VCaP (cell line): ENCODE results near the gene DDX49.

Source experiments
- H3K27ac ChIP-seq: fragments of 450-650 bp; 2 replicates; pipeline ENCODE4 v1.5.1; 2017
- TF ChIP-seq, protein P1 (sequence below): fragments of 450-650 bp; conservative IDR thresholded peaks from 2 replicates; pipeline ENCODE4 v1.5.1; 2017; ENCODE audit warnings: mild to moderate bottlenecking, moderate library complexity

Gene DDX49

DNA sequence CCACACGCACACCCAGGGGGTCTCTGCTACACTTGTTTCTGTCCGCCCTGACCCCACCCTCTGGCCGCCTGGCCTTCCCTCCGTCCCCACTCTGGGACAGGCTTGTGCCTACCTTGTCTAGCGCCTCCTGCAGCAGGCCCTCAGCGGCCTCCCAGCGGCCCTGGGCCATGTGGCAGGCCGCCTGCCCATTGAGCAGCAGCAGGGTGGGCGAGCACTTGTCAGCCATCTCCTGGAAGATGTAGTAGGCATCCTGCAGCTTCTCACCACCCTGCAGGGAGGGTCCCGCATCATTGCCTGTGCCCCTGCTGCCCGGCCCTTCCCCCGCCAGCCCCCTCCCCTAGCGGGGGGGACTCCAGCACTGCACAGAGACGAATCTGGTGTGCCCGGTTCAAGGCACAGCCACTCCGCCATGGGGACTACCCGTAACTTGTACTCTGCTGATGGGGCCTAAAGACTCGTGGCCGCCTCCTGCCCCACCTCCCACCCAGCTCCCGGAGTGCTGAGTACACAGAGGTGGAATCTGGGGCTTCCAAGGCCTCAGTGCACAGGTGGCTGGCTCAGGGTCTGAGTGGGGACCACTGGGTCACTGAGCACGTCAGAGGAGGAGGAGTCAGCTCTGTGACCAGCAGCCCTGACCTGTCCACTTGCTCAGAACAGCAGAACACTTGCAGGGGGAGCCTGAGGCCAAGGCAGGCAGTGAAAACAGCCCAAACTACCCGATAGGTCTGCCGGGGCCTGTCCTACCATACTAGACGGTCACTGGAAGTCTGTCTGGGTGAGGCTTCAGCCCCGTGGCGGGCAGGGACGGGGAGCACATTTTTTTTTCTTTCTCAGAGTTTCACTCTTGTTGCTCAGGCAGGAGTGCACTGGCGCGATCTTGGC lies 16.1 kb upstream of the DDX49 start:
- TF ChIP-seq, protein P1, sequence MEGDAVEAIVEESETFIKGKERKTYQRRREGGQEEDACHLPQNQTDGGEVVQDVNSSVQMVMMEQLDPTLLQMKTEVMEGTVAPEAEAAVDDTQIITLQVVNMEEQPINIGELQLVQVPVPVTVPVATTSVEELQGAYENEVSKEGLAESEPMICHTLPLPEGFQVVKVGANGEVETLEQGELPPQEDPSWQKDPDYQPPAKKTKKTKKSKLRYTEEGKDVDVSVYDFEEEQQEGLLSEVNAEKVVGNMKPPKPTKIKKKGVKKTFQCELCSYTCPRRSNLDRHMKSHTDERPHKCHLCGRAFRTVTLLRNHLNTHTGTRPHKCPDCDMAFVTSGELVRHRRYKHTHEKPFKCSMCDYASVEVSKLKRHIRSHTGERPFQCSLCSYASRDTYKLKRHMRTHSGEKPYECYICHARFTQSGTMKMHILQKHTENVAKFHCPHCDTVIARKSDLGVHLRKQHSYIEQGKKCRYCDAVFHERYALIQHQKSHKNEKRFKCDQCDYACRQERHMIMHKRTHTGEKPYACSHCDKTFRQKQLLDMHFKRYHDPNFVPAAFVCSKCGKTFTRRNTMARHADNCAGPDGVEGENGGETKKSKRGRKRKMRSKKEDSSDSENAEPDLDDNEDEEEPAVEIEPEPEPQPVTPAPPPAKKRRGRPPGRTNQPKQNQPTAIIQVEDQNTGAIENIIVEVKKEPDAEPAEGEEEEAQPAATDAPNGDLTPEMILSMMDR = no peak
- H3K27ac ChIP-seq = no peak overlapping the region

DNA sequence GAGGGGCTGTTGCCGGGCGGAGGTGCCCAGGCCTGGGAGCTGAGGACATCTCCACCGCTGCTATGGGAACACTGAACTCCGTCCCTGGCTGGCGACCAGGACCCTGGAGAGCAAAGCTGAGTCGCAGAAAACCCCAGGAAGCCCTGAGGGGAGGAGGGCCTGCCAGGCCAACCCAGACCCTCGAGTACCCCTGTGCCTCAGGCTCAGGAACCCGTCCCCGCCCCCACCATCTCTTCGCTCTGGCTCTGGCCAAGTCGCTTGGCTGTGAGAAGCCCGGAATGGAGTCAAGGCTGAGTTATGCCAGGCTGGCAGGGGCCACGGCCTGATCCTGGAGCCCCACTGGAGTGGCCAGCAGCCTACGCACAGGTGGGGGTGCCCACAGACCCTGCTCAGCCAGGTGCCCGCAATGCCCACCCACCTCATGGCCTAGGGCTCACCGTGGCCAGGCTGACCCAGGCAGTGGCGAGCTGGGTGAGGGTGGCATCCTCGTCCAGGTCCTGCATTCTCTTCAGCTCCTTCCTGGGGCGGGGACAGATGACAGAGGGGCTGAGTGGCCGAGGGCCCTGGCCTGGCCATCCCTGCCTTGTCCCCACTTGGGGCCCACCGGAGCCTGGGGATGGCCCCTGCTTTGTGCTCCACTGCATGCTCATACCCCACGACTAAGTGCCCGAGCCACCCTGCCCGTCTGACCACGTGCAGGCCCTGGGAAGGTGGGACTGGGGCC lies 15.0 kb upstream of the DDX49 start:
- TF ChIP-seq, protein P1 = no peak
- no peak overlapping the region for H3K27ac ChIP-seq

DNA sequence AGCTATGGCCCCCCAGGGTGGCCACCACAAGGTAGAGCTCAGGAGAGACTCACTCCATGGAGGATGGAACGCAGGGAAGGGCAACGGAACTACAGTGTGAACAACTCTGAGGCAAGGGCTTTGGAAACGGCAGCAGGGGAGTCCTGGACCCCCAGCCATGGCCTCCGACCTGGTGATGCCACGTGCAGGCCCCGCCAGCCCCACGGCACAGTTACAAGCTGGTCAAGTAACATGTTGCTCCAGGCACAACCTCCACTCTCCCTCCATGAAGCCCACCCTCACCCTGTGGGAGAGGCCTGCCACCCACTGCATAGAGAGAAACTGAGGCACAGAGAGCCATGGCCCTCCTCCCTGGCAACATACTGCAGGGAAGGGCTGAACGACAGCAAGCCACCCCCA lies 14.5 kb upstream of the DDX49 start:
- TF ChIP-seq, protein P1 = no peak

DNA sequence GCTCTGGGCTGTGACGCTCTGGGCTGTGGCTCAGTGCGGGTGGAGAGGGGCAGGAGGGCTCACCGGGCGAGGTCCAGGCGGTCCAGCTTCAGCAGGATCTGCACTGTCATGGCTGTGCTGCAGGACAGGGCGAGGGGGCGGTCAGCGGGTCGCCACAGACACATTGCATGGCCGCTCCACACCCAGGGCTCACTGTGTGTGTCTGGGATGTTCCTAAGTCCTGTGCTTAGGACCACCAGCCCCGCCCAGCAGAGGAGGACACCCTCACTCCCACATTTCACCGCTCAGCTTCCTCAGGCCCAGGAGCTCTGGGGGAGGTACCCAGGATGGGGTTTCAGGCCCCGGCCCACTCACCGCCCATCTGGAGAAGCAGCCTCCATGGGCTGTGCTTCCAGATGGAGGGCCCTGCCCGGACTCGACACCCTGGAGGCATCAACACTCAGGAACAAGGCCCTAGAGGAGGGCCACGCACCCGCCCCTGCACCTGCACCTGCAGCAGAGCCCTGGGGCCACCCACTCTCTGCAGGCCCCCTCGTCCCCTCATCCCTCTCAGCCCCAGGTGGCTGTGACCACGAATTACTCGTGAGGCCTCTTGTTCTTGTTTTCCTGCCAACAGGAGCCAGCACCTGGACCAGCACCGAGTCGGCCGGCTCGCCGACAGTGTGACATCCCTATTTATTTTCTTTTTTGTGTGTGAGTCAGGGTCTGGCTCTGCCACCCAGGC lies 13.8 kb upstream of the DDX49 start:
- no peak overlapping the region for H3K27ac ChIP-seq
- TF ChIP-seq, protein P1 = no peak

More for the DNA sequence above, 14.5 kb upstream of the DDX49 start:
- H3K27ac ChIP-seq = no peak overlapping the region

DNA sequence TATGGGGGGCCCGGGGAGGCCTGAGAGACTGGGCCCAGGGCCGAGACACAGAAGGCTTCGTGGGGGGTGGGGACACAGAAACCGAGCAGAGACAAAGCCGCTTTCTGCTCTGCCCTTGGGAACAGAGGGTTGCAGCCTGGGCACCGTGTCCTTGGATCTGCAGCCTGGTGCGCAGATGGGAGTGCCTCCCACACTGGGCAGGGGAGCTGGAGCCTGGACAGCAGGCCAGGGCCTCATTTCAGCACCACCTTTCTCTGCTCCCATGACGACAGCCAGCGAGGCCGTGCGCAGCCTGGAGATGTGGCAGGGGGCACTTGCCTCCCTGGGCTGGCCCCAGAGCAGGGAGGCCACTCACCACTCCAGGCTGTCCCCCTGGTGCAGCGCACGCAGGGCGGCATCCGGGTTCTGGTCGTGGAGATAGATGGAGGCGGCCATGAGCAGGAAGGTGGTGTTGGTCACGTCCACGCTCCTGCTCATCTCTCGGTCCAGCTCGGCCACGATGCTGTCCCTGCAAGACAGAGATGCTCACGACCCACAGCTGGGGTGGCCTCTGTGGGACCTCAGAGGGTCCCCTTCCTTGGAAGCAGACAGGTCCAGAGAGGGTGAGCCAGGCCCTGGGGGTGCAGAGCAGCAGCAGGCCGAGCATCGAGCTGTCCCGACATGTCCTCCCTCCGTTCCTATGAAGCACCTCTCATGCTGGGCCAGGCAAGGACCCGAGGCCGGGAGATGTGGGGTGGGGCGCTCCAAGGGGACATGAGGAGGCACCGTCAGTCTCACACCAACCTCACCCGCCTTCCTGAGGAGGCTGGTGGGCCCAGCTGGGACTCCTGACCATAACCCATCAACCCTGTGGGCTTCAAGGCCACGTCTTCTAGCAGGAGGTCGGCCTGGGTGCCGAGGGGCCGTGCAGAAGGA lies 12.7 kb upstream of the DDX49 start:
- TF ChIP-seq, protein P1 = no peak
- H3K27ac ChIP-seq = no peak overlapping the region

DNA sequence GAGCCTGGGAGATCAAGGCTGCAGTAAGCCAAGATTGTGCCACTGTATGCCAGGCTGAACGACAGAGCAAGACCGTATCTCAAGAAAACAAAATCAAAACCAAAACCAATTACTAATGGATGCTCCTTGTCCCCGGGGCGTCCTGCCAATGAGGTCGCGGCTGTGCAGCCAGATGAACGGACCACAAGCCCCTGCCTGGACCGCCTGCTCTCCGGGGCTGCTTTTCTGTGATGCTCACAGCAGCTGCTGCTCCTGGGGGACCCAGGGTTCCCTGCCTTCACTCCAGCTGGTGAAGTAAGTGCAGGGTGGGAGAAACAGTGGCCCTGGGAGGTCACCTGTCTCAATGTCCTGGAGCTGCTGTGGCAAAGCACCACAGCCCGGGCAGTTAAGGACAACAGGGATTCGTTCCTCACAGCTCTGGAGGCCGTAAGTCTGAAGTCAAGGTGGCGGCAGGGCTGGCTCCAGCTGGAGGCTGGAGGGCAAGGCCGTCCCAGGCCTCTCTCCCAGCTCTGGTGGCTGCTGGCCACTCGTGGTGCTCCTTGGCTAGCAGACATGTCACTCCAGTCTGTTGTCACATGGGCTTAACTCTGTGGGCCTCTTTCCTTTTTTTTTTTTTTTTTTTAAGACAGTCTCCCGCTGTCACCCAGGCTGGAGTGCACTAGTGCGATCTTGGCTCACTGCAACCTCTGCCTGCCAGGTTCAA lies 10.4 kb upstream of the DDX49 start:
- no peak overlapping the region for H3K27ac ChIP-seq
- TF ChIP-seq, protein P1 = no peak
